NOMO-1 treated with DMSO at 0.1 percent for 48 hours (cell line): ENCODE results near the gene NUBP2.
A peak's percentile ranks its signal among the peaks of the same experiment; 100 is the strongest.

ENCODE experiments used
- DNase-seq: peaks from one replicate; lab custom pipeline; 2025; ENCODE audit not compliant: unreplicated experiment; lab: John Stamatoyannopoulos, UW

Gene NUBP2, protein sequence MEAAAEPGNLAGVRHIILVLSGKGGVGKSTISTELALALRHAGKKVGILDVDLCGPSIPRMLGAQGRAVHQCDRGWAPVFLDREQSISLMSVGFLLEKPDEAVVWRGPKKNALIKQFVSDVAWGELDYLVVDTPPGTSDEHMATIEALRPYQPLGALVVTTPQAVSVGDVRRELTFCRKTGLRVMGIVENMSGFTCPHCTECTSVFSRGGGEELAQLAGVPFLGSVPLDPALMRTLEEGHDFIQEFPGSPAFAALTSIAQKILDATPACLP

DNA sequence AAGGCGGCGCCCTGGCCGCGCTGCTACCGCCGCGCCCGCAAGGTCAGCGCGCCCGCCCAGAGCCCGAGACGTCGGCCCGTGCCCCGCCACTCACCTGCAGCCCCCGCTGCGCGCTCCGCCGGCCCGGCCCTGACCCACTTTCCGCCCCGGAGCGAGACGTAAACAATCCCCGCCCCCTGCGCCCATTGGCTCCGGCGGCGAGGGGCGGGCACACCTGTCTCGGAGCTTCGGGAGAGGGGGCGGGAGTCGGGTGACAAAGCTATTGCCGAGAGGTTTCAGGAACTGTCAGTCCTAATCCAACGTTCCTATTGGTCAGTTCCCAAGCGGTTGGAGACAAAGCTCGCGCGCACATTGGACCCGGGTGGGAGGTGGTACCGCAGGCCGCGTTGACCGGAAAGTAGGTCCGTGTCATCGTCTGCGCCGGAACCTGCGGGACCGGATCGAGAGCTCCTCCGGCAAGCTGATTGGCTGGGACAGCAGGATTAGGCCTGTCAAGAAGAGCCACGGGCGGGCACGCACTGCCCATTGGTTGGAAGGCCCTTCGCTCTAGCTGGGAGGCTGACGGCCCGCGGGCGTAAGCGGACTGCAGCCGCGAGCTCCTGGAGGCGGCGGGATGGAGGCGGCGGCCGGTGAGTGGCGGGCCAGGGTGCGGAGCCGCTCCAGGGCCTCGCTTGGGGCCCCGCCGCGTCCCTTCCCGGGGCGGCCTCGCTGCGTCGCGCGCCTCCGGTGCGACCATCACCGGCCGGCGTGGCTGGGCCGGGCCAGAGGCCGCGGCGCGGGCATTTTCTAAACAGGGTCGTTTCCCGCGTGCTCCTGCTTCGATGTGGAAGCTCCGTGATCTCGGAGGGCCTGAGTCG lies at the start of gene NUBP2, which contains the start of gene SPSB3:
Gene NUBP2, plus strand, starts transcription at position 553 of the 857 bp plus-strand sequence. Its CDS starts 61 bp downstream, at position 614.
Gene SPSB3, minus strand, starts transcription at position 164 of the 857 bp plus-strand sequence. CDS start 1,088 bp downstream, outside the sequence.
- peak; percentile 100 for DNase-seq

DNA sequence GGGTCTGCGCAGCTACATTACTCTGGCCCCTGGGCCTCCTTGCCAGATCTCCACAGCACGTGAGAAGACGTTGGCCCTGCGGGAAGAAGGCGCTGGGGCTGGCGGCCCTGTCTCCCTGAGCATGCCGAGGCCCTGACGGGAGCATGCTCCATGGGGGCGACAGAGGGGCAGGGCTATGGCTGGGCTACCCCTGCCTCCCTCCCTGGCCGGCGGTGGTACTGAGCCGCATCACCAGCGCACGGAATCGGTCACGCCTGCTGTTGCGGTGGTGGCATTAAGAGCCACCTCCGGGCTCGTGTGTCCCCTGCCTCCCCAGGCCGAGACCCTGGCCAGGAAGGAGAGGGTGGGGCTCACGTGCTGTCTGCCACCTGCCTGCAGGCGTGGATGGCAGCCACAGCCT lies 48.6 kb upstream of the NUBP2 start:
- DNase-seq, result no peak

DNA sequence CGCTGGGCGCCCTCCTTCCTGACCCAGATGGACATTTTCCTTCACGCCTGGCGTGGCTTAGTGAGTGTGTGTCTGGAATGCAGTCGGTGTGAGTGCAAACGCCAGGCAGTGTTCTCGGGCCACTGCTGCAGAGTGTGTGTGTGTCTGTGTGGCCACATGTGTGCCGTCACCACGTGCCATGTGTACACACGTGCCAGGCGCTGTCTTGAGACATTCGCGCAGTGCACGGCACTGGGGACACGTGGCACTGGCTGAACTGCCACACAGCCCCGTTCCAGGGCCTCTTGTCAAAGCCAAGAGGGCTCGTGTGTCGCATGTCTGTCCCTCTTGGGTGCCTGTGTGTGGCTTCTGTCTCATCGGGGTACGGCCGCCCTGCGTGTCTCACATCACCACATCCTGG lies 47.9 kb upstream of the NUBP2 start:
- DNase-seq, result no peak

DNA sequence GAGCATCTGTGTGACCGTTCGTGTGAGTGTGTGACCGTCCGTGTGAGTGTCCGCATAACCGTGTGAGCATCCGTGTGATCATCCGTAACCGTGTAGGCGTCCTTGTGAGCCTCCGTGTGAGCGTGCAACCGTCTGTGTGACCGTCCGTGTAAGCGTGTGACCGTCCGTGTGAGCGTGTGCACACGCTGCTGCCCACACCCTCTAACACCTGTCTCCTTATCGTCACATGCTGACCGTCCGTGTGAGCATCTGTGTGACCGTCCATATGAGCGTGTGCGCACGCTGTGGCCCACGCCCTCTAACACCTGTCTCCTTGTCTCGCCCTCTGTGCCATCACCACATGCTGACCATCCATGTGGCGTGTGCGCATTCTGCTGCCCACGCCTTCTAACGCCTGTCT lies 42.5 kb upstream of the NUBP2 start:
- no peak for DNase-seq

DNA sequence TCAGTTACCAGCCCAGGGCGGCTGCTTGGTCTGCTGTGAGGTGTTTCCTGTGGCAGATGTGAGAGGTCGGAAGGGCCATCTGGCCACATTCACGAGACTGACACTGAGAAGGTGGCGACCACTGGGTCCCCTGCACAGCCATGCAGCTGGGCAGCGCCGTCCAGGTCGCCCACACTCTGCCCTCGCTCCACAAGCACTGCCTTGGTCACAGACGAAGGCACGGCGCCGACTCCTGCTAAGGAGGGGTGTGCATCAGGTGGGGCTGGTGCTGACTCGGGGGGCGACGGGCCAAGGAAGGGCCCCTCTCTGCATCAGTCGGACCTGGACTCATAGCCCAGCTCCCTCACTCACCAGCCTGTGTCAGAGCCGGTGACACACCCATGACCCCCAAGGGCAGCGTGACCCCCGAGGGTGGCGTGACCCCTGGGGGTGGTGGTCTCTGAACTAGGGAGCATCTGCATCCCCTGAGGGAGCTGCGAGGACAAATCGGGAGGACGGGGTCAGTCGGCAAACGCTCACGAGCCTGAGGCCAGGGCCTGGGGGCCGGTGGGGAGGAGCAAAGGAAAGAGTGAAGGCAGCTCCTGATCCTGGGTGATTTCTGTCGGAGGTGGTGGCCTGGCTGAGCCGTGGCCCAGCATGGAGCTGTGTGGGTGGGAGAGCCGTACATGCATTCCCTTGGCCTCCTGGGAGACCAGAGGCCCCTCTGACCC lies 41.8 kb upstream of the NUBP2 start:
- no peak for DNase-seq

DNA sequence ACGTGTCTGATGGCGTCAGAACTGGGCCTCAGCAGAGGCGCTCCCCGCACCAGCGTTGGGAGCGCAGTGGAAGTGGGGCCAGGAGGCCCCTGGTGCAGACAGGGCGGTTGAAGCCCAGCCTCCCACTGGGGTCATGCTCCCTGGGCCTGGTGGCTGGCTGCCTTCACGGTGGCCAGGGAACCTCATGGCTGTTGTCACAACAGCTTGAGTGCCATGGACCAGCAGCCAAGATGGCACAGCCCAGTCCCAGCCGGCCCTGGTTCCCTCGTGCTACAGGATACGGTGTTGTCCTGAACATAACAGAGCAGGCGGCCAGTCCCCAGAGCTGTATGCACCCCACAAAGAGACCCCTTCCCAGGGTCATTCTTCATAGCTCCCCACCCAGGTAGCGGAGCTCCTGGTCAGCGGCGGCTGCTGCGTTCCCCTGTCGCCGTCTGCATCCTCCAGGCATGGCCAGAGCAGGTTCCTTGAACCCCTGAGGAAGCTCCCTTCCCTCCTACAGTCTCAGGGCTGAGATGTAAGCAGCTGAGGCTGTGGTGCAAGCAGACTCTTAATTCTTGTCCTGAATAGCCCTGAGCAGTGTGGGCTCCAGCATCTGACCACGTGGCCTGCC lies 41.1 kb upstream of the NUBP2 start:
- DNase-seq, result no peak

DNA sequence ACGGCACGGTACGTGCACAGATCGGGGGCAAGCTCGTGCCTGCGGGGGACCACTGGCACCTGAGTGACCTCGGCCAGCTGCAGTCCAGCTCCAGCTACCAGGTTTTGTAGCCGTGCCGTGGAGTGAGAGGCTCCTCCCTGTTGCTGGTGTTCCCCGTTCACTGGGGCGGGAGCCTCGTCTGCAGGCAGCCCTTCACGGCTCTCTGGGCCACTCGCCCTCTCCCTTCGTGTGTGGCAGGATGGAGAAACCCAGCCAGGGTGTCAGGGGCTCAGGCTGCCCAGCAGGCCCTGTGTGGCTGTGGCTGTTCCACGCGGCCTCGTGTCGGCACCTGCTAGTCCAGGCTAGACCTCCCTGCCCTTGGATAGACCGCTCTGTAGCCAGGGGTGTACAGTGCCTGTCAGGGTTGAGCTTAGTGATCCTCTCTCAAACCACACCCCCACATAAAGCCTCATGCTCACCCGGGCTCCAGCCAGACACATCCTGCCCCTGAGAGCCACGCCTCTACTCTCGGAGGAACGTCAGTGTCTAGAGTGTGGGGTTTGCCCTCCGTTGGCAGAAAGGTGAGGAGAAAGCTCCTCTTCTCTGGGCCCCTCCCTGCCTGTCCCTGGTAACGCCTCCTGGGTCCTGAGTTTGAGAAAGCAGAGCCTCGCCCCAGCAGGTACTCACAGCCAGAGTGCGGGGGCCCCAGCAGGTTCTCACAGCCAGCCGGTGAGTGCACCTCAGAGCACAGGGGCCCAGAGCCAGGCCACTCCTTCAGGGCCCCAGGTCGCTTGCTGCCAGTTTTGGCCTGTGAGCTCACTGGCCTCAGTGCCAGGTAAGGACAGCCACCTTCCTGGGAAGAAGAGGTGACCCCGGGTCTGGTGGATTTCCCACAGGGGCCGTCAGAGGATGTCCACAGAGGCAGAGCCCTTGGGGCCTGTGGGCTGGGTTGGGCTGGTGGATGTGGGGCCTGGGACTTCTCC lies 39.1 kb upstream of the NUBP2 start:
- DNase-seq, result no peak

DNA sequence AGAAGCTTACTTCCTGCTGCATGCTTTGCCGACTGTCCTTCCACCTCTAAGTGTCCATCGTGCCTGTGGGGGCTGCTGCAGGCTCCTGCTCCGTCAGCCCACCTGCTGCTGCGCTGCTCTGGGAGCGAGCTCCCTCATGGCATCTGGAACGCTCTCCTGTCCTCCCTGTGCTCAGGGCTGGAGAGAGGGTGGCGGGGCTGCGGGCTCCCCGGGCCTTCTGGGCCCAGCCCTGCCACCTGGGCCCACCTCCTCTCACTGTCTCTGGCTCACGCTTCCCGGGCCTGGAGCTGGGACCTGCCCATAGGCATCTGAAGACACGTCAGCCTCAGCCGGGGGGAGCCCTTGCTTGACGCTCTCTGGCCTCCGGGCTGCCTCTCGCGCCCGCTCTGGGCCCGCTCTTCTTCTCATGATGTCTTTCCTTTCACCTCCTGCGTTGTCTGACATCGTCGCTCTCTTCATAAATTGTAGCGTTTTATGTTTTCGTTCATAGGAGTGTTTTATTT lies 38.4 kb upstream of the NUBP2 start:
- DNase-seq, result no peak

DNA sequence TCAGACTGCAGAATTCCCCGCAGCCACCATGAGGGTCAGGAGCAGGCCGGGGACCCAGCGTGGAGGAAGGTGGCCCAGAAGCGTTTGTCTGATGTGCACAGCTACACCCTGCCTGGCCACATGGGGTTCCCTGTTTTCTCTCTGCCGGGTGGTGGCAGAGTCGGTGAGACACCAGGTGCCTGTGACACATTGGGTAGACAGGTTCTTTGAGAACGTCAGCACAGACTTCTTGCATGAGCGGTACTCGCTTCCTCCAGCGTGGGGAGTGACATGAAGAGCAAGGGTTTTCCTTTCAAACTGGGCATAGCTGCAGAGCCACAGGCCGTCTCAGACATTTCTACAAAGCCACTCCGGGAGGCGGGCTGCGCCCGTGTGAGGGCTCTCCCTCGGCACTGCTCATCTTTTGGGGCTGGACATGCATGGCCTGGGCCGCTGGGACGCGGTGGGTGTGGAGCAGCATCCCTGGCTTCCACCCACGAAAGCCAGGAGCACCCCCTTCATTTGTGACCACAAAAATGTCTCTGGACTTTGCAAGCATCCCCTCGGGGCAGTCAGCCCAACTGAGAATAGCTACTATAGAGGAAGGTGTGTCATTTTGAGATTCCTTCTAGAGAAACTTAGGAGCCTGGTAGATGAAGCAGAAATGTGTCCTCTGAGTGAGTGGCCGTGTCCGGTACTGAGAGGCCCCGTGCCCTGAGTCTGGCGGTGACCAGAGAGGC lies 37.4 kb upstream of the NUBP2 start:
- DNase-seq, result no peak

DNA sequence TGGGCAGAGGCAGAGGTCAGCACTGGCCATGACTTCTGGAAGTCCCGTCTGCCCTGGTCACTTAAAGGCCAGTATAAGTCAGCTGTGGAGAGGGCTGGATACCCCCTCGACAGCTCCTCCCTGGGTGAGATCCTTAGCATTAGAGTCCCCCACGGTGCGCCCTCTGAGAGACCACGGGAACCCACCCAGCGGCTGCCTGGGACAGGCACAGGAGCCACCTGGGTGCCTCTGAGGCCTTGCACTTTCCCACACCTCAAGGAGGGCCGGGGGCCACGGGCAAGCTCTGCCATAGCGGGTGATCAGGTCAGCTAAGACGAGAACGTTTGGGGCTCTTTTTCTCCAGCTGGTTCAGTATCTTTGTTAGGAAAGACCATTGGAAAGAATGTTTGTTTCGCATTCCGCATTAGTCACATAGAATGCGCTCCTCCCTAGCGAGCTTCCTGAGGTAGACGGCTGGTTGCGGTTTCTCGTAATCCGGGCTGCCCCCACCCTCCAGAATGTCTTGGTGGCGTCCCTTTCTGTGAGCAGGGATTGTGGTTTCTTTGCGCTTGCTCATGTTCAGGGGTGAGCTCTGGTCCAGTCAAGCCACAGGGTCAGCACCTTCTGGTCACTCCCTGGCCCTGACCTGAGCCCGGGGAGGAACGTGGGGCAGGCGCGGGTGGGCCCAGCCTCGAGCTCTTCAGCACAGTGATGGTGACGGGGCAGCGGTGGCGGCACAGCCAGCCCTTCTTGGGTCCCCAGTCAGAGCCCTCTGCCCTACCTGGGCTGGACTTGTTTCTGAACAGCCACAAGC lies 36.7 kb upstream of the NUBP2 start:
- no peak for DNase-seq

DNA sequence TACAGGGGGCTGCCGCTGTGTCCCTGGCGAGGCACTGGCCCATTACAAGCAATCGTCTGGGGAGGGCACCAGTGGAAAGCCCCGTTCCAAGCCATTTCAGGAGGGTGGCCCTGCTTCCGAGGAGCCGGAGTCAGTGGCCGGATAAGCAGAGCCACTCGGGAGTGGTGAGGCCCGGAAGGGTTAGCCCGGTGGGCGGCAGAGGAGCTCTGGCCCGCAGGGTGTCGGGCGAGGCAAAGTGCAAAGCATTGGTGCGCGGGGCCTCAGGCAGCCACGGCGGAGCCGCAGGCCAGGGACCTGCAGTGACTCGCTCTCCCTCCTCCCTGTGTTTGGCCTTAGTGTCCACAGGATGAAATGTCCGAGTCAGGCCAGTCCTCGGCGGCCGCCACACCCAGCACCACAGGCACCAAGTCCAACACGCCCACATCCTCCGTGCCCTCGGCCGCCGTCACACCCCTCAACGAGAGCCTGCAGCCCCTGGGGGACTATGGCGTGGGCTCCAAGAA lies 36.0 kb upstream of the NUBP2 start:
- DNase-seq, result no peak

DNA sequence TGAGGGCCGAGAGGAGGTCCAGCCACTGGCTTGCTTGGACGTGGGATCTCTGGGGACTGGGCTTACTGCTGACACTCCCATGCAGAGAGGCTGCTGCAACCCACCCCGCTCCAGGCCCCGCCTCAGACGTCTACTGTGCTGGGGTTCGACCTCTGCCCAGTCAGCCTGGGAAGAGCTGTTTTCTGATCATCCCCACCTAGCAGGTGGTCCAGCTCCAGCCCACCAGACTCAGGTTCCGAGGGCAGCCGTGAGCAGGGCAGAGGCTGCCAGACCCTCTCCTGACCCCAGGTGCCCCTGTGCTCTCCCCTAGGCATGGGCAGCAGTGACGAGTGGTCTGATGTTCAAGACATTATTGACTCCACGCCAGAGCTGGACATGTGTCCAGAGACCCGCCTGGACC lies 34.8 kb upstream of the NUBP2 start:
- no peak for DNase-seq

DNA sequence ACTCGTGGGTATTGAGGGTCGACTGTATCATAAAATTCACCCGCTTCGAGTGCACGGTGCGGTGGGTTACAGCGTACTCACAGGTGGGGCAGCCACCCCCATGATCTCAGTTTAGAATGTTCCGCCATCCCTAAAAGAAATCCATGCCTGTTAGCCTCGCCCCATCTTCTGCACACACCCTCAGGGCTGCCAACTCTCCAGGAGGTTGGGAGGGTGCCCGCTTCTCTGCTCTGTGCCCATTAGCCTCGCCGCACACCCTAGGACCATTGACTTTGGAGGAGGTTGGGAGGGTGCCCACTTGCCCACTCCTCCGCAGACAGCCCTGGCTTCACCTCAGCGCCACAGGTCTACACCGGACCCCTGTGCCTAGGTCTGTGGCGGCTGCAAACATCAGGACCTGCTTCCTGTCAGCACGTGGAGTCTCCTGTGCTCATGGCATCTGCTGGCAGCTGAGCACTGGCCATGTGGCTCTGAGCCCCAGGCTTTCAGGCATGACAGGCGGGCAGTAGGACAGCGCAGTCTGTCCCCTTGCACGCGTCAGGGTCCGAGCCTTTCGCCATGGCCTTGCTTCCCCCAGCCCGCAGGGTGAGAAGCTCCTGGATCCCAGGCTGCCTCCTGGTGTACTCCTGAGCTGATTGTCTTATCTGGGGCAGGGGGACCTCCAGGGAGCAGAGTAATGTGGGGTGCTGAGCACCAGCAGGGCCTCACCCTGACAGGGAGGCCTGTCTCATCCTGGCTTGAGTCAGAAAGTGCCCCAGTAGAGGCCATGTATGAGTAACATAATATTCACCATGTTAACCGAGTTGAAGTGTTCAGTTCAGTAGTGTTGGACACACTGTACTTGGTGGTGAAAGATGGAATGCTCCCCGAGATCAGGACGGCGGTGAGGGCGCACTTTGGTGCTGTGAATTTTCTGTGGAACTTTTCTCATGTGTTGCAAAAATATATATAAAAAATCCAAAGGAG lies 33.3 kb upstream of the NUBP2 start:
- no peak for DNase-seq

DNA sequence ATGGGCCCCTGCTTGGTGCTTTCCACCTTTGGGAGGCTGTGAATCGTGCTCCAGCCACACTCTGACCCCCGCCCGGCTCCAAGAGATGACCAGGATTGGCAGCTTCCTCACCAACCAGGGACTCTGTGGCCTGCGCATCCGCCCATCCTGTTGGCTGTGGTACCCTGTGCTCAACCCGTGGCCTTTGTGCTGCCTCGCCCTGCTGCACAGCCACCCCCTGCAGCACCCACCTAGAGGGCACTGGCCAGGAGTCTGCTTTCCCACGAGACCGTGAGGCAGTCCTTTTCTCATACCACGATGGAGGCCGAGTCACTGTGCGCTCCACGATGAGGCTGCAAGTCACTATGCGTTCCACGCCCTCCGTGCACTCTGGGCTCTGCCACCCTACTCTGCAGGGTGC lies 30.8 kb upstream of the NUBP2 start:
- no peak for DNase-seq

DNA sequence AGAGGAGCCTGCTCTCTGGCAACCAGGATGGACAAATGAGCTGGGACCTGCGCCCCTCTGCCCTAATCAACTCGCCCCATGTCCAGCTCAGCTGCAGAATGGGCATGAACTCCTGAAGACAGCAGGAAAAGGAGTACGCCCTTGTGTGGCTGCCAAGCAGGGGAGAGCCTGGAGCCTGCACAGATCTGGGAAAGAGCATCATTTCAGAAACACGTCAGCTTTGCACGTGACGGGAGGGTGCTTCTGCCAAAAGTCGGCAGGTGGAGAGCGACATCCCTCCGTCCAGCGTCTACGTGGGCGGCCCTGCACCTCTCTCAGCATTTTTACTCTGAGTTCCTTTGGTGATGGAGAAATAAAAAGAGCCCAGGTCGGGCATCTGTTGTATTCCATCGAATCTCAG lies 29.9 kb upstream of the NUBP2 start:
- no peak for DNase-seq

DNA sequence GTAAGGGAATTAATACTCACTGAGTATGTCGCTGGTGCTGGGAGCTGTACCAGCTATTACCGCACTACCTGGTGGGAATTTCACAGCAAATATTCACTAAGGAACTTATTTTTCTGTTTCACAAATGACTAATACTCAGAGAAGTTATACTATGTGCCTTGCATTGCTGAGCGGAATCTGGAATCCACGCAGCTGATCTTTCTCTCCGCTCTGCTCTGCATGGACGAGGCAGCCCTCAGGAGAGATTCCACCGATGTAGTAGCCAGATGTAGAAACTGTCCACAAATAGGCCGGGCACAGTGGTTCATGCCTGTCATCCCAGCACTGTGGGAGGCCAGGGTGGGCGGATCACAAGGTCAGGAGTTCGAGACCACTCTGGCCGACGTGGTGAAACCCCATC lies 28.6 kb upstream of the NUBP2 start:
- DNase-seq, result no peak
